ENCODE results near the gene EPHB2. TPM values are rescaled to one million over a fixed set of nuclear protein-coding genes. Genes with fewer than 3 reads are reported as not detected.

The EPHB2 gene
- polyA plus RNA-seq, 12 donors, result 11.8 to 33.7 (median 19.1) TPM; not detected in 1

- DNase-seq, result no peak
These were observed 200.5 kb downstream of the EPHB2 start for GRCh38 chr1:22910986-22911651.

- DNase-seq, result no peak
These were observed 201.7 kb downstream of the EPHB2 start for GRCh38 chr1:22912311-22912710.

GRCh38 chr1:22913421-22914141 lies 202.9 kb downstream of the EPHB2 start:
- no peak for DNase-seq

GRCh38 chr1:22914156-22914555 lies 203.5 kb downstream of the EPHB2 start:
- no peak for DNase-seq

GRCh38 chr1:22914633-22915217 lies 204.1 kb downstream of the EPHB2 start:
- no peak for DNase-seq

- DNase-seq, result no peak
These were observed 204.6 kb downstream of the EPHB2 start for GRCh38 chr1:22915231-22915630.

GRCh38 chr1:22915816-22916470 lies 205.3 kb downstream of the EPHB2 start:
- DNase-seq, result no peak

- DNase-seq, result peak; percentile 26
These were observed 205.8 kb downstream of the EPHB2 start for GRCh38 chr1:22916471-22916820.

GRCh38 chr1:22917989-22918388 lies 207.3 kb downstream of the EPHB2 start:
- no peak for DNase-seq

GRCh38 chr1:22918644-22919043 lies 208.0 kb downstream of the EPHB2 start:
- DNase-seq, result no peak

- DNase-seq, result no peak
These were observed 208.8 kb downstream of the EPHB2 start for GRCh38 chr1:22919341-22920025.

GRCh38 chr1:22920026-22920733 lies 209.5 kb downstream of the EPHB2 start:
- DNase-seq, result no peak

- no peak for DNase-seq
These were observed 210.3 kb downstream of the EPHB2 start for GRCh38 chr1:22920734-22921451.

GRCh38 chr1:22921452-22922126 lies 210.9 kb downstream of the EPHB2 start:
- no peak for DNase-seq

GRCh38 chr1:22922640-22923039 lies 212.0 kb downstream of the EPHB2 start:
- DNase-seq, result no peak

GRCh38 chr1:22925111-22925510 lies 214.5 kb downstream of the EPHB2 start:
- DNase-seq, result no peak

GRCh38 chr1:22930240-22930912 lies 219.7 kb downstream of the EPHB2 start:
- peak; percentile 46 for DNase-seq

- no peak for DNase-seq
These were observed 222.3 kb downstream of the EPHB2 start for GRCh38 chr1:22932803-22933470.

GRCh38 chr1:22935433-22935832 lies 224.8 kb downstream of the EPHB2 start:
- no peak for DNase-seq
